Right lobe of liver (tissue), 4 donors: ENCODE results near the gene NRXN3.

Experiments
- POLR2A ChIP-seq: fragments of 450-650 bp; IDR thresholded peaks from one replicate; pipeline ENCODE4 v1.6.1; 2017; ENCODE audit warnings: antibody characterized with exemption, mild to moderate bottlenecking
- TF ChIP-seq, protein P1 (sequence below), 4 donors: fragments of 200-600 bp in 3 of 4; fragments of 450-650 bp in 1 of 4; IDR thresholded peaks; one replicate each; pipeline versions ENCODE4 v1.5.1 to v1.8.0; 2016 to 2022; ENCODE audit warnings: antibody characterized with exemption in 4 of 4, mild to moderate bottlenecking in 2 of 4
- donor health status: DM: no; HTN: no; CAD: no.
- donor health status: DM: no; HTN: no; CAD: no.
- donor health status: DM: no; HTN: yes; CAD: no.

DNA sequence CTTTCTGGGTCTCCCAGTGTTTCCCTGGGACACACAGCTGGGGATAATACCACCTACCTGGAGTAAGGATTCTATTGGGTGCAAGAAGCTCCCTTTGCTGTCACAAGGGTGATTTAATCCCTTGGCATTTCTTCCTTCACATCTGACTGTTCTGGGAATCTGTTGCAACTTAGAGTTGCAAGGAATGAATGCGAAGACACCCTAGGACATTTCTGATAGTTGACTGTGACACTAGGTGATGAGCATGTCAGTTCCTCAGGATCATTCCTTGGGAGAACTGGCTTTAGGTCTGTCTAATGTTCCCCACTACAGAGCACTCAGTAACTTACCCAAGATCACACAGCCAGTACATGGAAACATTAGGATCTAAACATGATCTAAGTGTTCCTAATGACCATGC lies 593.6 kb downstream of the NRXN3 start:
- TF ChIP-seq, protein P1, sequence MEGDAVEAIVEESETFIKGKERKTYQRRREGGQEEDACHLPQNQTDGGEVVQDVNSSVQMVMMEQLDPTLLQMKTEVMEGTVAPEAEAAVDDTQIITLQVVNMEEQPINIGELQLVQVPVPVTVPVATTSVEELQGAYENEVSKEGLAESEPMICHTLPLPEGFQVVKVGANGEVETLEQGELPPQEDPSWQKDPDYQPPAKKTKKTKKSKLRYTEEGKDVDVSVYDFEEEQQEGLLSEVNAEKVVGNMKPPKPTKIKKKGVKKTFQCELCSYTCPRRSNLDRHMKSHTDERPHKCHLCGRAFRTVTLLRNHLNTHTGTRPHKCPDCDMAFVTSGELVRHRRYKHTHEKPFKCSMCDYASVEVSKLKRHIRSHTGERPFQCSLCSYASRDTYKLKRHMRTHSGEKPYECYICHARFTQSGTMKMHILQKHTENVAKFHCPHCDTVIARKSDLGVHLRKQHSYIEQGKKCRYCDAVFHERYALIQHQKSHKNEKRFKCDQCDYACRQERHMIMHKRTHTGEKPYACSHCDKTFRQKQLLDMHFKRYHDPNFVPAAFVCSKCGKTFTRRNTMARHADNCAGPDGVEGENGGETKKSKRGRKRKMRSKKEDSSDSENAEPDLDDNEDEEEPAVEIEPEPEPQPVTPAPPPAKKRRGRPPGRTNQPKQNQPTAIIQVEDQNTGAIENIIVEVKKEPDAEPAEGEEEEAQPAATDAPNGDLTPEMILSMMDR (IDR thresholded peaks at IDR 0.05) = no peak
- no peak for TF ChIP-seq POLR2A
